Heart left ventricle (tissue), 13 donors: ENCODE results near the gene N4BP2.

Source experiments
- CTCF ChIP-seq, 12 donors: fragments of 200-600 bp; sonication (generic) in 4 of 12; IDR thresholded peaks; one replicate each; pipeline versions ENCODE4 v1.5.0 to v1.8.0; 2018 to 2022; ENCODE audit warnings: antibody characterized with exemption in 12 of 12, mild to moderate bottlenecking in 5 of 12
- POLR2A ChIP-seq, 2 donors: fragments of 450-650 bp; IDR thresholded peaks; one replicate each; pipeline ENCODE4 v1.6.1; 2017; ENCODE audit warnings: antibody characterized with exemption in 2 of 2, mild to moderate bottlenecking in 2 of 2, moderate library complexity in 2 of 2
- donor health status: ischemic (EF 13 %, LVEDD 7.1; RV severe dilation, severe dysfunction).
- donor health status: DM: no; HTN: yes; CAD: no.
- donor health status: DM: no; HTN: no; CAD: no.
- donor health status: ischemic (EF 25% LVEDD 6.9; RV normal size, moderate dysfunction).
- donor health status: ischemic (EF 25% LVEDD 5.7; RV mildly dilated, moderate dysfunction).
- donor health status: ischemic (EF 35%, LVEDD 5.7; RV mildly dilated, moderate dysfunction).
- donor health status: nonischemic (EF 11% LVEDD 7.7; RV severe dilation, severe dysfunction).
- donor health status: DM: yes; HTN: yes; CAD: no.
- donor health status: PGD.
- donor health status: ischemic (EF 29% LVEDD 5.4; RV normal size, mild dysfunction).
- donor health status: nonischemic (EF 23%, LVEDD 6.1; RV moderate dilation, normal function).

- TF ChIP-seq POLR2A (IDR thresholded peaks at IDR 0.05): peak in 1 of 2 donors; percentile 21
- no peak for TF ChIP-seq CTCF (IDR thresholded peaks at IDR 0.05)
These were observed 989 bp downstream of the N4BP2 start for GRCh38 chr4:40057586-40058091.
